PC-9 (cell line): ENCODE measurements around the gene CTPS2.

Source experiments
- CTCF ChIP-seq: fragments of 200-600 bp; sonication (generic); conservative IDR thresholded peaks from 2 replicates; pipeline ENCODE4 v1.6.1; 2017; ENCODE audit warnings: mixed run types, antibody characterized with exemption, mild to moderate bottlenecking, moderate library complexity
- EZH2 ChIP-seq: fragments of 200-600 bp; sonication (generic); IDR thresholded peaks from 2 replicates; pipeline ENCODE4 v1.8.0; 2017; ENCODE audit warnings: antibody characterized with exemption, low read depth

GRCh38 chrX:16651391-16652024 lies 61.0 kb downstream of the CTPS2 start:
- no peak for TF ChIP-seq CTCF
- TF ChIP-seq EZH2, result no peak
